Gastrocnemius medialis (tissue), 4 donors: Measurements from ENCODE around the gene TMEM63C. TPM values are rescaled to one million over a fixed set of nuclear protein-coding genes. Genes with fewer than 3 reads are reported as not detected.

ENCODE experiments used
- ATAC-seq, 2 donors: fragments of 150-250 bp; one replicate each; pipeline ENCODE4 v1.9.1; 2016
- DNase-seq, 2 donors: peaks; one replicate each; pipeline ENCODE4 v3.0.0-alpha.2; 2019
- H3K27ac ChIP-seq, 4 donors: fragments of 200-600 bp; sonication (generic); 1 replicate in 1 of 4; 2 replicates in 3 of 4; pipeline ENCODE4 v1.5.1; 2016 to 2018; ENCODE audit warnings: mild to moderate bottlenecking in 2 of 4, moderate library complexity in 1 of 4
- H3K27me3 ChIP-seq, 3 donors: fragments of 200-600 bp; sonication (generic) in 2 of 3; 1 replicate in 1 of 3; 2 replicates in 2 of 3; pipeline versions ENCODE4 v1.5.1 to v1.6.0; 2016 to 2019; ENCODE audit warnings: mild to moderate bottlenecking in 1 of 3, moderate library complexity in 1 of 3
- H3K36me3 ChIP-seq, 2 donors: fragments of 200-600 bp; sonication (generic) in 1 of 2; one replicate each; pipeline ENCODE4 v1.5.1; 2017 to 2018
- H3K4me1 ChIP-seq, 2 donors: fragments of 200-600 bp; sonication (generic) in 1 of 2; one replicate each; pipeline ENCODE4 v1.5.1; 2016 to 2017; ENCODE audit warnings: mild to moderate bottlenecking in 2 of 2
- H3K4me3 ChIP-seq, 4 donors: fragments of 200-600 bp; sonication (generic) in 3 of 4; 1 replicate in 1 of 4; 2 replicates in 3 of 4; pipeline ENCODE4 v1.5.1; 2016 to 2019; ENCODE audit warnings: mild to moderate bottlenecking in 2 of 4
- H3K9me3 ChIP-seq, 3 donors: fragments of 200-600 bp; sonication (generic) in 2 of 3; 1 replicate in 1 of 3; 2 replicates in 2 of 3; pipeline ENCODE4 v1.5.1; 2016 to 2019
- CTCF ChIP-seq, 5 experiments: fragments of 450-650 bp in 3 of 5; fragments of 200-600 bp in 2 of 5; sonication (generic) in 2 of 5; IDR thresholded peaks in 4 of 5; conservative IDR thresholded peaks in 1 of 5; 1 replicate in 4 of 5; 2 replicates in 1 of 5; pipeline ENCODE4 v1.5.1; 2016 to 2019; ENCODE audit warnings: antibody characterized with exemption in 5 of 5, mild to moderate bottlenecking in 3 of 5, moderate library complexity in 3 of 5
- POLR2A ChIP-seq, 2 donors: fragments of 450-650 bp; IDR thresholded peaks; one replicate each; pipeline ENCODE4 v1.6.1; 2017; ENCODE audit warnings: antibody characterized with exemption in 2 of 2, mild to moderate bottlenecking in 2 of 2, moderate library complexity in 2 of 2
- in situ Hi-C, 4 donors: fragments of 200-750 bp; cut with MboI; loops; one replicate each; pipeline versions ENCODE4 v1.15.0 to v1.8.0; 2017; ENCODE audit warnings: low sequenced_read_pairs in 4 of 4
- intact Hi-C: fragments of 100-400 bp; cut with DNase I; formaldehyde crosslinking; loops from one replicate; pipeline ENCODE4 v1.15.1; 2023; ENCODE audit warnings: low total_unique reads
- total RNA-seq, 4 donors: library from RNA; depleted of rRNA; stranded (reverse); fragments of >200 nt; gene quantifications; one replicate each; pipeline versions ENCODE4 v1.1.0 to v1.2.3, GENCODE V29; 2016

Gene TMEM63C
- total RNA-seq, 4 donors from 2014 or later: 0.05 TPM; not detected in 2

- intact Hi-C loops: no loop called here
- Histone ChIP-seq H3K27ac (no peak overlapping the region), H3K4me3 (no peak overlapping the region), H3K27me3 (peaks cover 0 to 4% (median 3%) of the 10 kb centered on the region in 3 donors), H3K36me3 (no peaks in the 10 kb centered on the region), H3K4me1 (no peaks in the 10 kb centered on the region), H3K9me3 (no peaks in the 10 kb centered on the region)
- in situ Hi-C loops: no loop called here
- DNase-seq (no peak), ATAC-seq (no peak)
- no peak for TF ChIP-seq POLR2A (IDR thresholded peaks at IDR 0.05)
- no peak for TF ChIP-seq CTCF (IDR thresholded peaks at IDR 0.05 in 4 of 5, conservative IDR thresholded peaks at IDR 0.05 in 1 of 5)
Observed at GRCh38 chr14:77212097-77212870, 30.7 kb downstream of the TMEM63C start.

- no peak overlapping the region for H3K27ac ChIP-seq
- no peaks in the 10 kb centered on the region for H3K36me3 ChIP-seq
- ATAC-seq (no peak), DNase-seq (no peak)
- TF ChIP-seq CTCF (IDR thresholded peaks at IDR 0.05 in 4 of 5, conservative IDR thresholded peaks at IDR 0.05 in 1 of 5) (peak in 2 of 5 experiments; percentile 29 to 35), POLR2A (IDR thresholded peaks at IDR 0.05) (no peak)
- H3K27me3 ChIP-seq: peaks cover 0 to 4% (median 3%) of the 10 kb centered on the region in 3 donors
- no peak overlapping the region for H3K4me3 ChIP-seq
- in situ Hi-C loops: no loop called here
- intact Hi-C loops: no loop called here
- no peaks in the 10 kb centered on the region for H3K4me1 ChIP-seq
- no peaks in the 10 kb centered on the region for H3K9me3 ChIP-seq
Observed at GRCh38 chr14:77212943-77213678, 31.5 kb downstream of the TMEM63C start.

GRCh38 chr14:77213679-77214016 is 32.0 kb downstream of the TMEM63C start:
- Histone ChIP-seq H3K4me1 (no peaks in the 10 kb centered on the region), H3K4me3 (no peak overlapping the region), H3K27ac (no peak overlapping the region), H3K9me3 (no peaks in the 10 kb centered on the region), H3K36me3 (no peaks in the 10 kb centered on the region), H3K27me3 (peaks cover 0 to 4% (median 3%) of the 10 kb centered on the region in 3 donors)
- no peak for ATAC-seq
- DNase-seq: no peak
- intact Hi-C loops (no loop called here), in situ Hi-C loops (no loop called here)
- TF ChIP-seq CTCF (IDR thresholded peaks at IDR 0.05 in 4 of 5, conservative IDR thresholded peaks at IDR 0.05 in 1 of 5): no peak
- TF ChIP-seq POLR2A (IDR thresholded peaks at IDR 0.05): no peak

- no peak overlapping the region for H3K27ac ChIP-seq
- no peaks in the 10 kb centered on the region for H3K4me1 ChIP-seq
- H3K27me3 ChIP-seq: peaks cover 0 to 4% (median 3%) of the 10 kb centered on the region in 3 donors
- intact Hi-C loops (no loop called here), in situ Hi-C loops (no loop called here)
- H3K9me3 ChIP-seq: no peaks in the 10 kb centered on the region
- ATAC-seq: no peak
- DNase-seq: no peak
- H3K36me3 ChIP-seq: no peaks in the 10 kb centered on the region
- no peak overlapping the region for H3K4me3 ChIP-seq
- TF ChIP-seq POLR2A (IDR thresholded peaks at IDR 0.05) (no peak), CTCF (IDR thresholded peaks at IDR 0.05 in 4 of 5, conservative IDR thresholded peaks at IDR 0.05 in 1 of 5) (no peak)
Observed at GRCh38 chr14:77214216-77214615, 32.6 kb downstream of the TMEM63C start.
